Stimulated activated CD8-positive, alpha-beta memory T cell treated with anti-CD3 and anti-CD28 coated beads, Interleukin-15, amount 100 ng/mL, for 1 hour (primary cell): Measurements from ENCODE around the gene PCSK5.

Experiments
- DNase-seq: peaks from one replicate; pipeline ENCODE4 v3.0.0-alpha.2; 2020; ENCODE audit warnings: low read depth

PCSK5 gene

DNA sequence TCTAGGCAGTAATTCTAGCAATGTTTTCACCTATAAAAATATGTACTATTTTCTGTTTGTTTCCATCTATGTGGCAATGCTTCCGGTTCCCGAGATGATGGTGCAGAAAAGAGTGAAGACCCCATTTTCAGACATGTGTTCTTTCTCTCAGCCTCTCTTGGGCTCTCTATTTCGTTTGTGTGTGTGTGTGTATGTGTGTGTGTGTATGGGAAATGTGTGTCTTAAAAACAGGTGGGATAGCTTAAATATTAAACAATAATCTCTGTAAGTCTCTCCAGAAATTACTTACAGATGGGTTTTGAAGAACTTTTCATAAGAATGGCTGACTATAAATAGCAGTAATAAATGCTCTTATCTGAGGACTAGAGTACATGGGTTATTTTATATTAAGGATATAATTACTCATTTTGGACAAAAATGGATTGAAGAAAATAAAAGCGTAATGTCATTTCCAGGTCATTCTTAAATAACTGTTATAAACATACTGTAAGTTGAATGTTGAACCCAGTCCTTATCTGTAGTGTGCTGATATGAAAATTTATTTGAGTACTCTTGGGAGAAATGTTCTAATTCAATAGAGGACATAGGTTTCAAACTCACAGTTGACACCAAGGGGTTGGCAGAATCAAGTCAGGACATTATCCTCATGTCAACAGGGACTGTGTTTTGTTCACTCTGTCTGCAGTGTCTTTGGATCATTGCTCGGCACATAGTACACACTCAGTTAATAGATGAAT is 31.1 kb downstream of the PCSK5 start:
- DNase-seq, result no peak

DNA sequence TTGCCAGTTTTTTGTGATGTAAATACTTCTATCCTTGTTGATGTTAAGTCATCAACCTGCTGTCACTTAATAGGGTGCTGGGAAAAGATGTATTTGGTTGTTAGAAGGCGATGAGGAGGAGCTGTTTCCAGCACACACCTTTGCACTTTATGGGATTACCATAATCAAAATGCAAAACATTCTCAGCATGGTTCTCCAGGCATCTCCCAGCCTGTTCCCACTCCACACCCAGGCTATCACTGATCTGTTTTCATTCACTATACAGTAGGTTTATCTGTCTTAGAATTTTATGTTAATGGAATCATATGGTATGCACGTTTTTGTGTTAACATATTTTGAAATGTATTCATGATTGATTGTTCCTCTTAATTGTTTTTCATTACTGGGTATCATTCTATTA is 35.9 kb downstream of the PCSK5 start:
- no peak for DNase-seq

DNA sequence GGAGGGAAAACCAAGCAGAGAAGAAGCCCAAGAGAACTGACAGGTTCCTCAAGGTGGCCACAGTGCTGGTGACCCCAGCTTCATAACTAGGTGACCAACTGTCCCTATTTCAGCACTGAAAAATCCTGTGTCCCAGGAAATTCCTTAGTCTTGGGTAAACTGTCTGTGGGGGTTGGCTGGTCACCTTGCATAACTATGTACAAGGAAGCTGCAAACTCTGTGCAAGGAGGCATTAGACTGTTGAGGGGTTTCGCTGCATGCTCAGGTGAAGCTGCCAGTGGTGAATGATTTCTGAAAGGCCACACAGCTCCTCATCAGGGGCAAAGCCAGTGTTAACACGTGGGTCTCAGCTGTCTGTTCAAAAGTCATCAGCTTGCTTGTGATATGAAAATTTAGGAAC is 36.9 kb downstream of the PCSK5 start:
- DNase-seq, result no peak

DNA sequence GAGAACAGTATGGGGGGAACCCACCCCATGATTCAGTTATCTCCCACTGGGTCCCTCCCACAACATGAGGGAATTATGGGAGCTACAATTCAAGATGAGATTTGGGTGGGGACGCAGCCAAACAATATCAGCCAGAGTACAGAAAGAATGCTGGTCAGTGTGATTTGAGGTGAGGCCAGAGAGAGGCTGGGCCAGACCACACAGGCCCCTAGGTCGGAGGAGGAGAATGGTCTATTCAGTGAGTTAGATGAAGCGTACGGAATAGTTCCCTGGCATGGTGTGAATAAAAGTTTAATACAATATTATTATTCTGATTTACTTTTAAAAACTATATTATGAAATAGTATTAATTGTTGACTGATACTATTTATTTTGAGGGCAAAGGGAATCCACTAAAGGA is 39.7 kb downstream of the PCSK5 start:
- no peak for DNase-seq

DNA sequence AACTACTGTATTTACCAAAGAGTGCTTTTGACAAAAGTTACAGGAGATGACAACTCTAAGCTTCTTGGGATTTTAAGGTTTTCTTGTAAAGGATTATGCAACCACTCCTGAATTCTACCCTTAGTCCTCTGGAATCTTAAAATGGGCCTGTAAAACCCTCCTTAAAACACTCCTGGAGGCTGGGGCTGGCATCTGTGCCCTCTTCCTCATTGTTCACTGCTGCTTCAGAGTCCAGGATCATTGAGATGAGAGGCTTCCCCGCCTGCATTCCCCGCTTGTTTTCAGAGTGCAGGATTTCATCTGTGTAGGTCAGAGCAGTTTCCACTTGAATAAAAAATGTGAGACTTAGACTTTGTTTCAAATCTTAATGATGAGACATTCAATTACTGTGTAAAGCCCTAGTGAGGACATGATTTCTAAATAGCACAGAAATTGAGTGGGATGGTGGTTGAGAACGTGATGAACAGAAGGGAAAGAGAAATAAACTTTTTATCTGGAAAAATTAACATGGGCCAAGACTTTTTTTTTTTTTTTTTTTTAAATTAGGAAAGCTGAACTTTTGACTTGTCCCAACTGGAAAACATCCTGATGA is 40.4 kb downstream of the PCSK5 start:
- no peak for DNase-seq

DNA sequence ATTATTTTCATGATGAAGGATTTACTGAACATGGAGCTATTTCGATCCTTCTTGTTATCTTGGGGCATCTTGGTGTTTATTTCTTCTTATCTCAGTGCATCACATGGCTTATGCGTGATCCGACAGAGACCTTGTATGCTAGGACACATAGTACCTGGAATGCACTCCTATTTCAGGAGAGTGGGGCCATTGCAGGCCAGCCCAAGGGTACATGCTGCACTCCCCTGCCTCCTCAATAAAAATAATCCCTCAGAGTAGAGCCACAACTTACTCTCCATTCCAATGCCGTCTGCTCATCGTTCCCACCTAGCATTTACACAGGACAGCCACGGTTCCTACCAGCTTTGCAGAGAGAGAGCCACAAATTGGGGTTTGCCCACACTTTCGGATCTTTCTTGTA is 43.5 kb downstream of the PCSK5 start:
- no peak for DNase-seq

DNA sequence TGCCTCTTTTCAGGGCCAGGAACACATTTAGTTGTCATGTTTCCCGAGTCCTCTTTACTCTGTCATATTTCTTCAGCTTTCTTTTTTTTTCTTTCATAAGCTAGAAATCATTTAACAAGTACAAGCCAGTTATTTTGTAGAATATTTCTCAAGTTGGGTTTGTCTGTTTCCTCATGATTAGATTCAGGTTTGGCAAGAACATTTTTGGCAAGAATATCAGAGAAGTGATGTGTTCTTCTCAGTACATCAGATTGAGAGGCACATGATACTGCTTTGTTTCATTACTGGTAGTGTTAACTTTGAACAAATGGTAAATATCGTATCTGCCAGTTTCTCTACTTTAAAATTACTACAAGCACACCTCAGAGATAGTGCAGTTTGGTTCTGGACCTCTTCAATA is 45.1 kb downstream of the PCSK5 start:
- DNase-seq, result no peak

DNA sequence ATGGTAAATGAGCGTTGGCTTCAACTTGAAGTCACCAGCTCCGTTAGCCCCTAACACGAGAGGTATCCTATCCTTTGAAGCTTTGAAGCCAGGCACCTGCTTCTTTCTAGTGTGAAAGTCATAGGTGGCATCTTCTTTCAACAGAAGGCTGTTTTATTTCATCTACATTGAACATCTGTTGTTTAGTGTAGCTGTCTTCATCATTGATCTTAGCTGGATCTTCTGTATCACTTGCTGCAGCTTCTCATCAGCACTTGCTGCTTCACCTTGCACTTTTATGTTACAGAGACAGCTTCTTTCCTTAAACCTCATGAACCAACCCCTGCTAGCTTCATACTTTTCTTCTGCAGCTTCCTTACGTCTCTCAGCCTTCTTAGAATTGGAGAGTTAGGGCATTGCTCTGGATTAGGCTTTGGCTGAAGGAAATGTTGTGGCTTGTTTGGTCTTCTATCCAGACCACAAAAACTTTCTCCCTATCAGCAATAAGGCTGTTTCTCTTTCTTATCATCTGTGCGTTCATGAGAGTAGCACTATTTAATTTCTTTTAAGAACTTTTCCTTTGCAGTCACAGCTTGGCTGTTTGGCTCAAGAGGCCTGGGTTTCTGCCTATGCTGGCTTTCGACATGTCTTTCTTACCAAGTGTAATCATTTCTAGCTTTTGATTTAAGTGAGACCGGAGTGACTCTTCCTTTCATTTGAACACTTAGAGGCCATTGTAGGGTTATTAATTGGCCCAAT is 47.2 kb downstream of the PCSK5 start:
- DNase-seq, result no peak

DNA sequence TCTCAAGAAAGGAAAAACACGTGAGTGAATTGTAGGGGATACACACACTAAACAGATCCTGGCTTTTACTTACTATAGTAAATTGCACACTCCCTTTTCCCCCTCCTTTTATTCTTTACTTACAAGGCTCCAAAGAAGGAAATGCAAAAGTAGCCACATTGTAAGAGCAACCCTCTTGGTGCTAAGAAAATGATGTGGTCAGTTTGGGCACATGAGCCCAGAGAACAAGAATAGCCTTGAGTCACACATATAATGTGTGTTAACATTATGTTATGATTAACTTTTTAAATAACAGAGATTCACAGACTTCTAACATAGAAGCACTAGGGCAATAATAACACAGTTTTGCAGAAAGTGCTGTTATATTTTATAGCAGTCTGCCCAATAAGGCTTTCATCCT is 48.5 kb downstream of the PCSK5 start:
- DNase-seq, result no peak

DNA sequence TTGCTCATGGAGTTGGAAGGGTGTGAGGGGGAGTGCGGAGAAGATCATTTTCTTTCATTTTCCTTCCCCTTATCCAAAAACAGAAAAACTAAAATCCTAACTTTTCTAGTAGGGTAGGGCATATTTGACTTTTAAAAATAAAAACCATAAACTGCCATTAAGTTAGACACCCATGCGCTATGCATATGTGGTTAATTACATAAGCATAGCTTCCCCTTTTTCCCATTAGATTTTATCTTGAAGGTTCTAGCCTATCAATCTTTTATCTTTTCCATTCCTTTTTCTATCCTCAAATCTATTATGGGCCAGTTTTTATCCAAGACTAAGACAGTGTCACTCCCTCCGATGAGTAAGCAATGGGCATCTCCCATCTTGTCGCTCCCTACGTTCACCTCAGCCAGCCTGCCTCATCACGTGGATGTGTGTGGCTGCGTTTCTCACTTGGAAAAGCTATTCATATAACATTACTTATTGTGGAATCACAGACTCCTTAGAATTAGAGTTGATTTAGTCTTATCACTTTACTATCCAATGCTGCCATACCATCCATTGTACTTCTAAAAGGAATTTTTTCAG is 49.2 kb downstream of the PCSK5 start:
- no peak for DNase-seq

DNA sequence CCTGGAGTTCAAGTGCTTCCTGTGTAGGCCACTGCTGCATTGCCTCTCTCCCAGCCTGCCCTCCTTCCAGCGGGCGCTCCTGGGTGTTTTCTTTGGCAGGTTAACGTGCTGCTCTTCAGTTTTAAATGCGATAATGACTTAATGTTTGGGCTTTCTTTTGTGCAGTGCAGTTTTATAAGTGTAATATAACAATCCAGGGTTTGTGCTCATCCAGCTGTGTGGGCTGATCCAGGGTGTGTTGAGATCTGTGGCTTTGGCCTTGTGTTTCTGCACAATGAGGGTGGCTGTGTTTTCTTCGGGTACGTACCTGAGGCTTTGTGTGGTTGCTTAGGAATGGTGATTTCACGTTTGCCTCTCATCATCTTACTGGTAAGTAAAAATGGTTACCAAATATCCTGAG is 50.6 kb downstream of the PCSK5 start:
- DNase-seq, result no peak

DNA sequence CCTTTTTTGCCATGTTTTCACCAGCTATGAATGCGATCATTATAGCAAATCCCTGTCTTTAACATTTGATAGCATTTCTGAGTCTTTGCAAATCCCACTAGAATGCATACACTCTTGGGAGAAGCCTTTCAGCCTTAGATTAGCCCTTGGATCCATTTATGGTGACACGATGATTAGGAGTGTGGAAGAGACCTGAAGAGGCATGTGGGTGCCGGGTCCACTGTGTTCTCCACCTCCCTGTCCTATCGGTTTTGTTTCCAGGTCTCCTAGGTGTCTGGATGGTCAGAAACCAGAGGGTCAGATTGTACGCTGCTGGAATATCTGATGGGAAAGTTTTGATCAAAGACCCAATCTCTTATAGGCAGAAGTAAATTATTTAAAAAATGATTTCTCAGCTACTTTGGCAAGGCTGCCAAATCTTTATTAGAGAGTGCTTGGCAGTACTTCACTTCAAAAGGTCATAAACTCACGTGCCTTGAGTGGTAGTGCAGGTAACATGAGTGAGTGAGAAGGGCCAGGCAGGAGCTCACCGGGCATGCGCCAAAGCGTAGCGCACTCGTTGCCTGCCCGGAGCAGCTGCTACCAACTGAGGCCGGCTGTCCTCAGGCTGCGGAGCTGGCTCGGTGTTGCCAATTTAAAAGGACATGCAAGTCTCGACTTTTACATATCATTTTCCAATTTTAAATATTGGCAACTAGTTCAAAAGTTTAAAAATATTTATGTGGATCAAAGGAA is 51.3 kb downstream of the PCSK5 start:
- no peak for DNase-seq

DNA sequence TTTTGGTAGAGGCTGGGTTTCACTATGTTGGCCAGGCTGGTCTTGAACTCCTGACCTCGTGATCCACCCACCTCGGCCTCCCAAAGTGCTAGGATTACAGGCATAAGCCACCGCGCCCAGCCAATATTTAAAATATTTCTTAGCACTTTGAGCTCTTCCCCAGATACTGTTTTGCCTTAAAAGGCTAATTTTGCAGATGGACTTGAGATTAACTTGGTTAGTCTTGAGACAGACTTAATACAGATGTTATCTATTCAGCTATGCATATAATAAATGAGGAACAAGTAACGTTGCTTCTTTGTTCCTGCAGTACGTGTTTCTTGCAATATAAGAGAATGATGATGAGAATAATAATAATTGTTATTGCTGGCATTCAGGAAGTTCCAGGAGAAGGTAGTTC is 56.3 kb downstream of the PCSK5 start:
- DNase-seq, result no peak

DNA sequence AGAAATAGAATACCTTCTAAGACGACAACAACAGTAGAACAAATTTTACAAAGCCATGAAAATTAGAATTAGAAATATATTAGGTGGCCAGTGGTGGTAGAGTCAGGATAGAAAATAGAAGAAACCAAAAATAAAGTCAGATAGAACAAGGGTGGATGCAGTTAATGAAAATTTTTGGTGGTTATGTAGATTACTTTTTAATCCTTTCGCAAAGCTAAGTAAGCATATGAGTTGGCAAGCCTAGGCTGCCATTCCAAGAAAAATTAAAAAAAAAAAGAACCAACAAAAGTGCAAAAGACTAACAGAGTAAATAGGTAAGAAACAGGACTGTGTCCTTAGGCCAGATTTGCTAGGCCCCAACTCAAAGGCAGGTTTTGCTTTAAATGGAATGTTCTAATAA is 56.8 kb downstream of the PCSK5 start:
- no peak for DNase-seq

DNA sequence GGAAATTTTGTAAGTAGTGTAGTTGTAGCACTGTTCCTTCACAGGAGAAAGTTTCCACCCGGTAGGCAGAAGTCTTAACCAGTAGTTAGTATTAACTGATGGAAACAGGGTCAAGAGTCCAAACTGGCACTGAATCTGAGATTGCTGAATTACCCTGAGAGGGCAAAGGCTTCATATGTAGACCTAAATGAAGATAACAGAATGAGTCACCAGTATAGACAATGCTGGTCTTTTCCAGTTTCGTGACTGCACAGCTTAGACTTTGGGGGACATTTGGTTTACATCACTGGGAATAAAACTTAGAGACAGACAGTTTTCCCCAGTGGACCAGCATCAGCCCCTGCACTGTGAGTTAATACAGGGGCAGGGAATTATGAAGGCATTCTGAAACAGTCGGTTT is 60.5 kb downstream of the PCSK5 start:
- DNase-seq, result no peak

DNA sequence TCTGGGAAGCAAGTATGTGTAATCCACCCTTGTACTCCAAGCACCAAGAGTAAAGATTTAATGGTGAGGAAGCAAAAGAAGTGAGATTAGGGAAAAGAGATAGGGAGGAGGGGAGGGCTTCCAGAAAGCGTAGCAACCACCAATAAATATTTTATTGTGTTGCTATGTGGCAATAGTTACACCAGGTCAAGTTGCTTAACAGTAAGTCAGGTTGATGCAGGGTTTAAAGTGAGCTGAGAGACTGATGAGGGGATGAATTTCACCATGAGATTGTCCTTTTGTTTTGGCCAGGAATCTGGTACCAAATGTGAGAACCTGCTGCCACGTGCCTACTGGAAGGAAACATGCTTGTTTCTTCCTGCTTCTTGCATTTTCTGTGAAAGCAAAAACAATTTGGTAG is 62.7 kb downstream of the PCSK5 start:
- DNase-seq, result no peak

DNA sequence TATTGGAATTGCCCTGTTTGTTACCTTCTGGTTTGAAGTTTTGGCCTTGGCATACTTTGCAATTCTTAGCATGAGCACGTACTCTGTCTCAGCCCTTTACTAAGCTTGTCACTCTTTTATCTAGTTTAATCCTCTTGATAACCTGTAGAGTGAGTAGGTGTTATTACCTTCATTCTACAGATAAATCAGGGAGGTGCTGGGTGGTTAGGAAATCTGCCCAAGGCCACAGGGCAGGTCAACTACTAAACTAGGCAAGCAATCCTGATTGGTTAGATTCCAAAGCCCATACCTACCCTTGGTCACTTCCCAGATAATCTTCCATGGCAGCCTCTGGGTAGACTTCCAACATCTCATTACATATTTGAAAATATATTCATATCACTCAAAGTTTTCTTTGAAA is 65.7 kb downstream of the PCSK5 start:
- no peak for DNase-seq

DNA sequence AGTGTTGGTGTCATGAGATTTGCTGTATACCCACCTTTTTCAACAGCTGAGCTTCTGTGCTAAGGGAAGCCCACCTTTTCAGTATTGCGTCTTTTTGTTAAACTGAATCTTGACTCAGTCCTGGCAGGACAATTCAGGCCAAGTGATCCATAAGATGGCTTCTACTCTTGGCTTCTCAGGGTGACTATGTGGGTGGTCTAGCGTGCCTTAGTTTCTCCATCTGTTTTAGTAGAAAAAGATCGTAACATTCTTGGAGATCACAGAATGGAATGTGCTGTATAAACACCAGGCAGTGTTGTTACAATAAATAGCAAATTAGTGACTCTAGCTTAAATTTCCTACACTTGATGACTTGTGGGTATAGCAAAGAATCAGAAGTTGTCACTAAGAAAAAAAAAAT is 66.6 kb downstream of the PCSK5 start:
- DNase-seq, result no peak

DNA sequence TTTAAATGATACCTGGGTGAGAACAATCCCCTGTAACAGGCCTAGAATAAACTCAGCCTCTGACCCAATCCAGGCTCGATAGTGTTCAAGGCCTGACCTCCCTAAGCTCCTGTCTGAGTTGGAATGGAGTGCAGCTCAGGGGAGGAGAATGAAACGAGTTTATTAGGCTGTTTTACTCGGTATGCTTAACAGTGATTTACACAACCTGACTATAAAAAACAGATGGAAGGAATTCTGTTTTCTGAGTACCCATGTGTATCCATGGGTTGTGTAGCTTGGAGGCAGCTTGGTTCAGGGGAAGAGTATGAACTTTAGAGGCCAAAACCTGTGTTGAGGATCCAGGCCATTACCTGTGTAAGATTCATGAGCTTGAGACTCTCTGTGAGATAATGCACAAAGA is 67.8 kb downstream of the PCSK5 start:
- DNase-seq, result no peak

DNA sequence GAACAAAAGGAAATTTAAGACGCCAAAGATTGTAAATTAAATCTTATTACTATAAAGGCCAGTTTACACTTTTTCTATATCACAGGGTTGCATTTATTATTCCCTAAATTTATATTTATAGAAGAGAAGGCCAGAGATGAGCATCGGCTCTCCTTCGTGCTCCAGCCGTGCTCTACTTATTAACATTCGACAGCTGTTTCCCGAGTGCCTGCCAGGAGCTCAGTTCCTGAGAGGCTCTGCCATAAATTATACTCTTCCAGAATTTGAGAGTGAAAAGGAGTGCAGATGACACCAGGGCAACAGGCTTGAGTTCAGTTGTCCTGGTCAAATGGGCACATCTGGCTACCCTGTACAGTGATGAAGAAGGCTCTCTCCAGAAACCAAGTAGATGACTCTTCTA is 70.1 kb downstream of the PCSK5 start:
- DNase-seq, result no peak

DNA sequence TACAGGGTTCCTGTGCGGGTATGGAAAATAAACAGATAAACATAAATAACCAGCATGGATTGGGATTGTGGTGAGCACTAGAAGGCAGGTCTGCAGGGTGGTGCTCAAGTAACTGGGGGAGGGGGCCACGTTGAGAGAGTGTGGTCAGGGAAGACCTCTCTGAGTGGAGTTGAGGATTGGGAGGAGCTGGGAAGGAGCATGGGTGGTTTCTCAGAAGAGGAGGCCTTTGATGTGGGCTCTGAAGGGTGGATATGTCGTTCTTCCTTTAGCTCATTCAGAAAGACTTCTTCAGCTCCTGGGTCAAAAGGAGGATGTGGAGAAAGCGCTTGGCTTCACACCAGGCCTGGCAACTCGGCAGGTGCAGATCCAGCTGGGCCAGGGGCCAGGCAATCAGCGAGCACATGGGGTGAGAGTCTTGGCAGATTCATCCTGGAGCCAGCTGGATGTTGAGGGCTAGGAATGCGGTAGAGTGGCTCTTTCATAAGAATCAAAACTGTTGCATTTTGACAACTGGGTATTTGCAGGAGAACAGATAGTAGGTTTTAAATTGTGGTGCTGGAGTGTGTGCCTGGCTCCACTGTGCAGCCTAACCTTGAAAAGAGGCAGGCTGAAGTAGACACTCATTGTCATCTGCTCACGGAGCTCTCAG is 71.7 kb downstream of the PCSK5 start:
- no peak for DNase-seq

DNA sequence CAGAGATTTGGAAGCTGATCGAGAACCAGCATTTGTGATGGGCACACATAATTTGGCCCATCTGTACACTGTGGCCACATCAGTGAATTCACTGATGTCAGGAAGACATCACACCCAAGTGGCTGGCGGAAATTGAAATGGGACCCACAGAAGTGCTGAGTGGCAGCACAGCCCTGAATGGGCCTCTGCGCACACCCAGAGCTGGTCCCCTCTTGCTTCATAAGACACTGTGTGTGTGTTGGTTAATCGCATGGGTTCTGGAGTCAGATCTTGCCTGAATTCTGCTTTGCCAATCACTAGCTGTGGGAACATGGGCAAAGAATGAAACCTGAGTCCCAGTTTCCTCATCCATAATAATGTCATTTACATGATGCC is 72.2 kb downstream of the PCSK5 start:
- DNase-seq, result no peak
